Fibroblast of pulmonary artery (primary cell): ENCODE data around the gene RASGRP4.

Experiments
- DNase-seq: peaks from one replicate; pipeline ENCODE4 v3.0.0-alpha.2; 2010; ENCODE audit warnings: low read depth
- H3K4me3 ChIP-seq: replicated peaks from 2 replicates; pipeline ENCODE4 v1.5.1; 2011; ENCODE audit warnings: low read depth, mild to moderate bottlenecking, control low read depth, low read length, moderate library complexity
- CTCF ChIP-seq: IDR thresholded peaks from 2 replicates; pipeline ENCODE4 v1.5.1; 2011; ENCODE audit warnings: mild to moderate bottlenecking, control low read depth, low read length, inconsistent platforms; ENCODE audit errors: missing control alignments

RASGRP4 gene

GRCh38 chr19:38399081-38399480 lies 26.9 kb downstream of the RASGRP4 start:
- H3K4me3 ChIP-seq, result no peak overlapping the region
- DNase-seq, result no peak
- no peak for TF ChIP-seq CTCF

- H3K4me3 ChIP-seq, result no peak overlapping the region
- TF ChIP-seq CTCF, result no peak
- DNase-seq, result no peak
These were observed 30.5 kb downstream of the RASGRP4 start for GRCh38 chr19:38395381-38396114.

- no peak overlapping the region for H3K4me3 ChIP-seq
- no peak for DNase-seq
- no peak for TF ChIP-seq CTCF
These were observed 31.5 kb downstream of the RASGRP4 start for GRCh38 chr19:38394488-38394887.

GRCh38 chr19:38392707-38393308 lies 33.2 kb downstream of the RASGRP4 start:
- peak; percentile 51 for DNase-seq
- H3K4me3 ChIP-seq, result no peak overlapping the region
- TF ChIP-seq CTCF, result no peak

- no peak for TF ChIP-seq CTCF
- H3K4me3 ChIP-seq, result no peak overlapping the region
- no peak for DNase-seq
These were observed 34.0 kb downstream of the RASGRP4 start for GRCh38 chr19:38391911-38392464.

- DNase-seq, result no peak
- TF ChIP-seq CTCF, result no peak
- peak overlapping the region; percentile 90 for H3K4me3 ChIP-seq
These were observed 35.8 kb downstream of the RASGRP4 start for GRCh38 chr19:38389957-38390924.
